Germinal center (tissue), 1 donor: ENCODE measurements around the gene ZNG1A.
"Not testable (repeated sequence)": the region's sequence is repeated elsewhere in the genome, so short reads cannot be mapped to it uniquely, and the experiment has no call there.

Source experiments
- DNase-seq: peaks from one replicate; pipeline ENCODE4 v3.0.0; 2012; ENCODE audit warnings: mixed read lengths, low spot score

Gene ZNG1A

GRCh38 chr9:98775-99174, 80.1 kb downstream of the ZNG1A start:
- DNase-seq, result not testable (repeated sequence)

- DNase-seq, result not testable (repeated sequence)
These were observed 83.9 kb downstream of the ZNG1A start for GRCh38 chr9:94992-95391.

GRCh38 chr9:94323-94722, 84.5 kb downstream of the ZNG1A start:
- not testable (repeated sequence) for DNase-seq

GRCh38 chr9:93909-94308, 84.9 kb downstream of the ZNG1A start:
- DNase-seq, result not testable (repeated sequence)

GRCh38 chr9:90851-91250, 88.0 kb downstream of the ZNG1A start:
- not testable (repeated sequence) for DNase-seq

GRCh38 chr9:88396-89037, 90.3 kb downstream of the ZNG1A start:
- DNase-seq, result not testable (repeated sequence)

- DNase-seq, result not testable (repeated sequence)
These were observed 91.0 kb downstream of the ZNG1A start for GRCh38 chr9:87860-88259.

GRCh38 chr9:87105-87504, 91.8 kb downstream of the ZNG1A start:
- not testable (repeated sequence) for DNase-seq

GRCh38 chr9:86697-87096, 92.2 kb downstream of the ZNG1A start:
- DNase-seq, result not testable (repeated sequence)

- DNase-seq, result not testable (repeated sequence)
These were observed 95.7 kb downstream of the ZNG1A start for GRCh38 chr9:82932-83689.

GRCh38 chr9:78333-78732, 100.5 kb downstream of the ZNG1A start:
- DNase-seq, result not testable (repeated sequence)

GRCh38 chr9:76389-76788, 102.5 kb downstream of the ZNG1A start:
- DNase-seq, result not testable (repeated sequence)

GRCh38 chr9:73900-74525, 104.8 kb downstream of the ZNG1A start:
- DNase-seq, result not testable (repeated sequence)

- peak; percentile 6 for DNase-seq
These were observed 105.6 kb downstream of the ZNG1A start for GRCh38 chr9:73076-73899.
